CD14-positive monocyte (primary cell): ENCODE measurements around the gene RAC2. TPM values are rescaled to one million over a fixed set of nuclear protein-coding genes. Genes with fewer than 3 reads are reported as not detected.
A peak's percentile ranks its signal among the peaks of the same experiment; 100 is the strongest.

Experiments
- DNase-seq, 3 donors: peaks; one replicate each; pipeline ENCODE4 v3.0.0-alpha.2; 2011 to 2022
- H2AFZ ChIP-seq: 2 replicates; pipeline ENCODE4 v1.6.0; 2012; ENCODE audit warnings: mild to moderate bottlenecking, low read depth, low read length, inconsistent platforms; ENCODE audit not compliant: insufficient read depth, poor library complexity, severe bottlenecking
- H3K27ac ChIP-seq, 2 donors: 1 replicate in 1 of 2; 2 replicates in 1 of 2; pipeline ENCODE4 v1.5.1; 2012 to 2013; ENCODE audit warnings: low read length in 2 of 2, control low read depth in 1 of 2, inconsistent platforms in 1 of 2, low read depth in 1 of 2, mild to moderate bottlenecking in 1 of 2
- H3K27me3 ChIP-seq, 2 donors: one replicate each; pipeline versions ENCODE4 v1.6.0 to v1.6.1; 2011 to 2013; ENCODE audit warnings: low read length in 2 of 2; ENCODE audit not compliant: control insufficient read depth in 2 of 2, insufficient read depth in 2 of 2
- H3K36me3 ChIP-seq, 2 donors: replicated peaks in 1 of 2; 1 replicate in 1 of 2; 2 replicates in 1 of 2; pipeline versions ENCODE4 v1.5.1 to v1.6.1; 2012 to 2013; ENCODE audit warnings: low read length in 2 of 2, control low read depth in 1 of 2, inconsistent platforms in 1 of 2, mild to moderate bottlenecking in 1 of 2; ENCODE audit not compliant: insufficient read depth in 2 of 2, control insufficient read depth in 1 of 2
- H3K4me1 ChIP-seq, 2 donors: 1 replicate in 1 of 2; 2 replicates in 1 of 2; pipeline versions ENCODE4 v1.5.1 to v1.6.1; 2012 to 2013; ENCODE audit warnings: low read length in 2 of 2, control low read depth in 1 of 2, inconsistent platforms in 1 of 2, mild to moderate bottlenecking in 1 of 2, moderate library complexity in 1 of 2; ENCODE audit not compliant: insufficient read depth in 2 of 2, control insufficient read depth in 1 of 2
- H3K4me2 ChIP-seq: replicated peaks from 2 replicates; pipeline ENCODE3; 2012; ENCODE audit warnings: low read length, moderate library complexity, mild to moderate bottlenecking; ENCODE audit not compliant: poor library complexity, severe bottlenecking; ENCODE audit errors: extremely low read depth
- H3K4me3 ChIP-seq, 3 experiments: fragments of 200-600 bp in 1 of 3; sonication (generic) in 1 of 3; replicated peaks in 1 of 3; 1 replicate in 2 of 3; 2 replicates in 1 of 3; pipeline ENCODE4 v1.5.1; 2011 to 2013; ENCODE audit warnings: low read length in 3 of 3, mild to moderate bottlenecking in 3 of 3, control low read depth in 2 of 3, low read depth in 2 of 3, inconsistent platforms in 1 of 3, moderate library complexity in 1 of 3
- H3K79me2 ChIP-seq: 2 replicates; pipeline ENCODE4 v1.6.0; 2012; ENCODE audit warnings: mild to moderate bottlenecking, control low read depth, inconsistent platforms, low read length, moderate library complexity; ENCODE audit not compliant: insufficient read depth
- H3K9ac ChIP-seq: 2 replicates; pipeline ENCODE4 v1.6.0; 2017; ENCODE audit warnings: low read length, mild to moderate bottlenecking; ENCODE audit not compliant: insufficient read depth, poor library complexity, severe bottlenecking
- H3K9me3 ChIP-seq, 2 donors: replicated peaks in 1 of 2; 1 replicate in 1 of 2; 2 replicates in 1 of 2; pipeline versions ENCODE4 v1.5.1 to v1.6.1; 2012 to 2013; ENCODE audit warnings: low read length in 2 of 2, control low read depth in 1 of 2; ENCODE audit not compliant: control insufficient read depth in 1 of 2, insufficient read depth in 1 of 2
- H4K20me1 ChIP-seq: 2 replicates; pipeline ENCODE4 v1.6.0; 2012; ENCODE audit warnings: mild to moderate bottlenecking, low read length, control low read depth, moderate library complexity; ENCODE audit not compliant: insufficient read depth
- H3K27ac Mint-ChIP-seq, 7 donors: one replicate each; pipeline ENCODE4 v1.8.0; 2020; ENCODE audit warnings: mild to moderate bottlenecking in 7 of 7, mixed read lengths in 7 of 7, moderate library complexity in 6 of 7, inconsistent platforms in 2 of 7
- H3K27me3 Mint-ChIP-seq, 3 donors: one replicate each; pipeline ENCODE4 v1.8.0; 2021 to 2022; ENCODE audit warnings: low read depth in 3 of 3, mild to moderate bottlenecking in 3 of 3, mixed read lengths in 3 of 3, moderate library complexity in 3 of 3, inconsistent platforms in 1 of 3
- H3K36me3 Mint-ChIP-seq, 2 donors: one replicate each; pipeline ENCODE4 v1.8.0; 2020; ENCODE audit warnings: mixed read lengths in 2 of 2, inconsistent platforms in 1 of 2, mild to moderate bottlenecking in 1 of 2
- H3K4me1 Mint-ChIP-seq: one replicate; pipeline ENCODE4 v1.8.0; 2020; ENCODE audit warnings: mild to moderate bottlenecking, mixed read lengths
- H3K4me3 Mint-ChIP-seq, 2 donors: one replicate each; pipeline ENCODE4 v1.8.0; 2020; ENCODE audit warnings: mild to moderate bottlenecking in 2 of 2, mixed read lengths in 2 of 2, moderate library complexity in 1 of 2
- H3K9me3 Mint-ChIP-seq, 7 donors: one replicate each; pipeline ENCODE4 v1.8.0; 2020 to 2022; ENCODE audit warnings: mixed read lengths in 7 of 7, mild to moderate bottlenecking in 6 of 7, moderate library complexity in 6 of 7, inconsistent platforms in 2 of 7
- WGBS: methylation state at CpG from one replicate; pipeline ENCODE4 v1.1.5; 2013; ENCODE audit warnings: missing lambda C conversion rate; ENCODE audit not compliant: insufficient coverage; 5-methylcytosine and 5-hydroxymethylcytosine counted together
- intact Hi-C, 2 donors: fragments of 100-400 bp; cut with micrococcal nuclease; formaldehyde crosslinking; loops; one replicate each; pipeline versions ENCODE4 v1.15.0 to v1.15.1; 2023
- polyA plus RNA-seq, 3 donors: library from polyadenylated mRNA; depleted of rRNA in 1 of 3; unstranded in 2 of 3; stranded (reverse) in 1 of 3; fragments of 300-500 nt in 2 of 3; fragments of >200 nt in 1 of 3; fragmentation: Illumina TruSeq in 2 of 3; gene quantifications; 1 replicate in 2 of 3; 2 replicates in 1 of 3; pipeline ENCODE4 v1.2.3, GENCODE V29; 2012 to 2021
- TF ChIP-seq, protein P1 (sequence below): fragments of 200-600 bp; IDR thresholded peaks from one replicate; pipeline ENCODE4 v1.8.0; 2022; ENCODE audit warnings: antibody characterized with exemption, mild to moderate bottlenecking

Gene RAC2
- polyA plus RNA-seq, 3 donors = 360 to 529 (median 526) TPM

DNA sequence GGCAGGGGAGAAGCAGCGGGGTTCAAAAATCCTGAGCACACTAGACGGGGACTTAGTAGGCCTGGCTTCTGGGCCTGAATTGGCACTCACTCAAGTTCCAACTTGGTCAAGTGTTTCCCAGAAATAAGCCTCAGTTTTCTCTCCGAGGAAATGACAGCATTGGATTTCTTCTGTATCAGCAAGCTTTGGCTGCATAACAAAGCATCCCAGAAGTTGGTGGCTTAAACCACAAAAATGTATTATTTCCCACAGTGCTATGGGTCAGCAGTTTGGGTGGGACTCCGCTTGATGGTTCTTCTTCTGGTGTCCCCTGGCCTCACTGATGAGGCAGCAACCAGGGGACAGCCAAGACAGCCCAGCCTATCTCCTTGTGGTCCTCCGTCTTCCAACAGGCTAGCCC lies 36.6 kb upstream of the RAC2 start:
- Histone ChIP-seq H3K4me1 (peaks cover 69 to 88% of the 10 kb centered on the region in 2 donors), H3K27ac (no peak overlapping the region), H3K4me3 (no peak overlapping the region), H3K9me3 (no peaks in the 10 kb centered on the region), H2AFZ (no peak overlapping the region), H3K79me2 (peaks cover 32% of the 10 kb centered on the region), H3K9ac (no peak overlapping the region), H3K36me3 (peaks cover 2% of the 10 kb centered on the region in 2 donors), H3K4me2 (no peak overlapping the region), H3K27me3 (no peaks in the 10 kb centered on the region), H4K20me1 (peaks cover 9% of the 10 kb centered on the region)
- Mint-ChIP-seq H3K9me3 (peaks cover 0 to 2% (median 0%) of the 10 kb centered on the region in 7 donors), H3K36me3 (peaks cover 10 to 18% of the 10 kb centered on the region in 2 donors), H3K27me3 (peaks cover 0 to 6% (median 2%) of the 10 kb centered on the region in 3 donors), H3K4me3 (no peak overlapping the region), H3K4me1 (peaks cover 70% of the 10 kb centered on the region), H3K27ac (peak overlapping the region in 4 of 7 donors; percentile 27 to 76 (median 60))
- 100% methylated on average over 5 of the region's 5 CpGs for WGBS
- no peak for DNase-seq
- intact Hi-C loops = loop anchor here in 1 of 2 donors (5.0 kb wide), 1 partner anchor 38 kb away; the partner anchor contains the start of gene RAC2
- TF ChIP-seq, protein P1, sequence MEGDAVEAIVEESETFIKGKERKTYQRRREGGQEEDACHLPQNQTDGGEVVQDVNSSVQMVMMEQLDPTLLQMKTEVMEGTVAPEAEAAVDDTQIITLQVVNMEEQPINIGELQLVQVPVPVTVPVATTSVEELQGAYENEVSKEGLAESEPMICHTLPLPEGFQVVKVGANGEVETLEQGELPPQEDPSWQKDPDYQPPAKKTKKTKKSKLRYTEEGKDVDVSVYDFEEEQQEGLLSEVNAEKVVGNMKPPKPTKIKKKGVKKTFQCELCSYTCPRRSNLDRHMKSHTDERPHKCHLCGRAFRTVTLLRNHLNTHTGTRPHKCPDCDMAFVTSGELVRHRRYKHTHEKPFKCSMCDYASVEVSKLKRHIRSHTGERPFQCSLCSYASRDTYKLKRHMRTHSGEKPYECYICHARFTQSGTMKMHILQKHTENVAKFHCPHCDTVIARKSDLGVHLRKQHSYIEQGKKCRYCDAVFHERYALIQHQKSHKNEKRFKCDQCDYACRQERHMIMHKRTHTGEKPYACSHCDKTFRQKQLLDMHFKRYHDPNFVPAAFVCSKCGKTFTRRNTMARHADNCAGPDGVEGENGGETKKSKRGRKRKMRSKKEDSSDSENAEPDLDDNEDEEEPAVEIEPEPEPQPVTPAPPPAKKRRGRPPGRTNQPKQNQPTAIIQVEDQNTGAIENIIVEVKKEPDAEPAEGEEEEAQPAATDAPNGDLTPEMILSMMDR = no peak

DNA sequence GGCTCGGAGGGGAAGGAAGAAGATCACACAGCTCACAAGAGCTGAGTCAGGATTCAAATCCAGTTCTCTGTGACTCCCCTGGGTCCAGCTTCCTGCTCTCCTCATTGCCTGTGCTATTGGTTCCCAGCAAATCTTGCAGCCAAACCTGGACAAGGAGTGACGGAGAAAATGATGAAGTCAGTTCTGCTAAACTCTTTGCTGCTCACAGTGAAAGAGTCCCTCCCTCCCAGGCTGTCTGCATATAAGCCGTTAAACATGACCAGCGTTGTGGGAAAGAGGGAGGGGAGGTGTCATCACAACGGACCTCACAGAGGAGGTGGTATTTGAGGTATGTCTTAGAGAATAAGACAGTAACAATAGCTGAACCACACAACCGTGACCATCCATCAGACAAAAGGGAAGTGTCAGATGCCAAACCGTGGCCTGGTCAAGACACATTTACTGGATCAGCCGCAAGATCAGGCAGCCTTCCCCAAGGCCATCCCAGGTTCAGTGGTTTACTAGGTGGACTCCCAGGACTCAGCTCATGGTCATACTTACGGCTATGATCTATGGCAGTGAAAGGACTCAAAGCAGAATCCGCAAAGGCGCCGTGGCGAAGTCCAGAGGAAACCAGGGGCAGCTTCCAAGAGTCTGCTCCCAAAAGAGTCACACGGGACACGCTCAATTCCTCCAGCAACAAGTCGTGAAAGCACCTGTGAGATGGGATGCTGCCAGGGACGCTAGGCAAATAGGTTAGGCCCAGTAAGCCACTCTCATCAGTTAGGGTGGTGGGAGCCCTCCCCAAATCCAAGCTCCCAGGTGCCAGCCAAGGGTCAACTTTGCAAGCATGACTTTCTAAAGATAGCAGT lies 35.5 kb upstream of the RAC2 start:
- intact Hi-C loops = loop anchor here in 1 of 2 donors (5.0 kb wide), 1 partner anchor 37 kb away; the partner anchor contains the start of gene RAC2
- H3K4me2 ChIP-seq = no peak overlapping the region
- Mint-ChIP-seq H3K36me3 (peaks cover 7 to 13% of the 10 kb centered on the region in 2 donors), H3K4me1 (peaks cover 74% of the 10 kb centered on the region), H3K4me3 (peak overlapping the region; percentile 20 to 21), H3K27me3 (peaks cover 0 to 5% (median 0%) of the 10 kb centered on the region in 3 donors), H3K9me3 (peaks cover 0 to 2% (median 0%) of the 10 kb centered on the region in 7 donors), H3K27ac (peak overlapping the region; percentile 54 to 86 (median 70))
- H3K4me3 ChIP-seq = no peak overlapping the region
- peaks cover 71 to 88% of the 10 kb centered on the region in 2 donors for H3K4me1 ChIP-seq
- H3K27me3 ChIP-seq = no peaks in the 10 kb centered on the region
- DNase-seq = peak in 2 of 3 donors; percentile 40 to 52
- H2AFZ ChIP-seq = no peak overlapping the region
- TF ChIP-seq, protein P1 = no peak
- H4K20me1 ChIP-seq = peaks cover 4% of the 10 kb centered on the region
- peaks cover 25% of the 10 kb centered on the region for H3K79me2 ChIP-seq
- H3K9ac ChIP-seq = no peak overlapping the region
- peak overlapping the region in 1 of 2 donors; percentile 47 for H3K27ac ChIP-seq
- 59% methylated on average over 8 of the region's 17 CpGs for WGBS
- H3K36me3 ChIP-seq = no peaks in the 10 kb centered on the region
- no peaks in the 10 kb centered on the region for H3K9me3 ChIP-seq
